Prostate gland (tissue), 2 donors: ENCODE results near the gene SVOP.

ENCODE experiments used
- POLR2A ChIP-seq: fragments of 450-650 bp; IDR thresholded peaks from one replicate; pipeline ENCODE4 v1.6.1; 2016; ENCODE audit warnings: antibody characterized with exemption, mild to moderate bottlenecking
- TF ChIP-seq, protein P1 (sequence below), 4 experiments: fragments of 200-600 bp in 2 of 4; fragments of 450-650 bp in 2 of 4; sonication (generic) in 2 of 4; IDR thresholded peaks; 1 replicate in 3 of 4; 2 replicates in 1 of 4; pipeline ENCODE4 v1.5.1; 2016 to 2019; ENCODE audit warnings: antibody characterized with exemption in 4 of 4, mild to moderate bottlenecking in 2 of 4, moderate library complexity in 2 of 4

DNA sequence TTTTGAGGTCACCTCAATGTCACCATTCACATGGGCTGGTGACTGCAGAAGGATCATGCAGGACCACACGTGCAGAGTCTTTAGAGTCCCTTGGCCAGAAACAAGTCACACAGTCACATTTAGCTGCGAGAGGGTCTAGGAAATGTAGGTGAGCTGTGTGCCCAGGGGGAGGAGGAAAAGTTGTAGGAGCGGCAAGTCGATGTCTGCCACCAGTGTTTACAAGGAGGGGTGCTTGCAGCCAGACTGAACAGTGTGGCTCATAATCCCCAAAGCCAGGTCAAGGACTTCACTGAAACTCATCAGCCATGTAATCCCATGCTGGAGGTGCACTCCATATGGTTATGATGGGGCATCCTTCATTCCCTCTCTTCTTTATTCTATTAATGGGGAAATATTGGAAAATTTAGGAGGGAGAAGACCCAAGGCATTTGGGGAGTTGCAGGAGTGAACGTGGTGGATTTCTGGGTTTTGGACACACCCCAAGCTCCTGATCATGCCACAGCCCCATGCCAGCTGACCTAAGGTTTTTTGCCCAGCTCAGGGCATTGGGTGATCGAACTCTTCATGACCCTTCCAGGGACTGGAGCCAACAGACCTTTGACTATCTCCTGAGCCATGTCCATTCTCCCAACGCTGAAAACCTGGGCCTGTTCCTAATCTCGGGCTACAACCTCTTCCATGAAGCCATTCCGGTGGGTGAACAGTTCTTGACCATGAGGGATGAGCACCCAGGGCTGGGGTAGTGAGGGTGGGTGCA, 133.8 kb downstream of the SVOP start:
- TF ChIP-seq, protein P1, sequence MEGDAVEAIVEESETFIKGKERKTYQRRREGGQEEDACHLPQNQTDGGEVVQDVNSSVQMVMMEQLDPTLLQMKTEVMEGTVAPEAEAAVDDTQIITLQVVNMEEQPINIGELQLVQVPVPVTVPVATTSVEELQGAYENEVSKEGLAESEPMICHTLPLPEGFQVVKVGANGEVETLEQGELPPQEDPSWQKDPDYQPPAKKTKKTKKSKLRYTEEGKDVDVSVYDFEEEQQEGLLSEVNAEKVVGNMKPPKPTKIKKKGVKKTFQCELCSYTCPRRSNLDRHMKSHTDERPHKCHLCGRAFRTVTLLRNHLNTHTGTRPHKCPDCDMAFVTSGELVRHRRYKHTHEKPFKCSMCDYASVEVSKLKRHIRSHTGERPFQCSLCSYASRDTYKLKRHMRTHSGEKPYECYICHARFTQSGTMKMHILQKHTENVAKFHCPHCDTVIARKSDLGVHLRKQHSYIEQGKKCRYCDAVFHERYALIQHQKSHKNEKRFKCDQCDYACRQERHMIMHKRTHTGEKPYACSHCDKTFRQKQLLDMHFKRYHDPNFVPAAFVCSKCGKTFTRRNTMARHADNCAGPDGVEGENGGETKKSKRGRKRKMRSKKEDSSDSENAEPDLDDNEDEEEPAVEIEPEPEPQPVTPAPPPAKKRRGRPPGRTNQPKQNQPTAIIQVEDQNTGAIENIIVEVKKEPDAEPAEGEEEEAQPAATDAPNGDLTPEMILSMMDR (IDR thresholded peaks at IDR 0.05), result no peak
- no peak for TF ChIP-seq POLR2A
